Transverse colon (tissue), 4 donors: ENCODE data around the gene TLE3. TPM values are rescaled to one million over a fixed set of nuclear protein-coding genes. Genes with fewer than 3 reads are reported as not detected.
A peak's percentile ranks its signal among the peaks of the same experiment; 100 is the strongest.
"Not testable (repeated sequence)": the region's sequence is repeated elsewhere in the genome, so short reads cannot be mapped to it uniquely, and the experiment has no call there.

Source experiments
- DNase-seq: peaks from one replicate; pipeline ENCODE4 v3.0.0-alpha.2; 2019
- H3K27ac ChIP-seq, 4 donors: fragments of 200-600 bp; sonication (generic); 2 replicates each; pipeline ENCODE4 v1.5.1; 2016 to 2018; ENCODE audit warnings: inconsistent platforms in 4 of 4
- H3K27me3 ChIP-seq: fragments of 200-600 bp; sonication (generic); 2 replicates; pipeline ENCODE4 v1.5.1; 2017; ENCODE audit warnings: inconsistent platforms
- H3K36me3 ChIP-seq, 4 donors: fragments of 200-600 bp; sonication (generic); 2 replicates each; pipeline ENCODE4 v1.5.1; 2017 to 2019; ENCODE audit warnings: inconsistent platforms in 4 of 4
- H3K4me1 ChIP-seq, 4 donors: fragments of 200-600 bp; sonication (generic); 2 replicates each; pipeline ENCODE4 v1.5.1; 2017 to 2020; ENCODE audit warnings: inconsistent platforms in 4 of 4
- H3K4me3 ChIP-seq, 4 donors: fragments of 200-600 bp; sonication (generic); 1 replicate in 1 of 4; 2 replicates in 3 of 4; pipeline versions ENCODE4 v1.5.1 to v1.6.1; 2017 to 2019; ENCODE audit warnings: inconsistent platforms in 4 of 4
- H3K9me3 ChIP-seq, 2 donors: fragments of 200-600 bp; sonication (generic); 2 replicates each; pipeline ENCODE4 v1.5.1; 2017 to 2019; ENCODE audit warnings: inconsistent platforms in 2 of 2
- CTCF ChIP-seq, 5 experiments: fragments of 200-600 bp in 3 of 5; fragments of 450-650 bp in 2 of 5; sonication (generic) in 3 of 5; IDR thresholded peaks; 1 replicate in 2 of 5; 2 replicates in 3 of 5; pipeline ENCODE4 v1.5.1; 2016 to 2017; ENCODE audit warnings: antibody characterized with exemption in 5 of 5, inconsistent platforms in 3 of 5, mild to moderate bottlenecking in 2 of 5, moderate library complexity in 1 of 5
- EP300 ChIP-seq: sonication (generic); formaldehyde crosslinking; IDR thresholded peaks from one replicate; pipeline ENCODE4 v1.6.1; 2017; ENCODE audit warnings: antibody characterized with exemption, low read depth
- POLR2A ChIP-seq: fragments of 450-650 bp; IDR thresholded peaks from one replicate; pipeline ENCODE4 v1.6.1; 2016; ENCODE audit warnings: antibody characterized with exemption, mild to moderate bottlenecking, moderate library complexity
- POLR2AphosphoS5 ChIP-seq, 3 donors: sonication (generic); formaldehyde crosslinking; IDR thresholded peaks; one replicate each; pipeline ENCODE4 v1.6.1; 2016; ENCODE audit warnings: antibody characterized with exemption in 3 of 3
- WGBS, 2 donors: methylation state at CpG; one replicate each; pipeline ENCODE4 v1.1.5; 2018; ENCODE audit warnings: low coverage in 1 of 2; 5-methylcytosine and 5-hydroxymethylcytosine counted together
- in situ Hi-C, 4 donors: fragments of 200-750 bp; cut with MboI; loops; one replicate each; pipeline versions ENCODE4 v1.15.0 to v1.15.1; 2017; ENCODE audit warnings: low sequenced_read_pairs in 3 of 4, low pct_ligation_motif_present in 1 of 4, low pct_unique_long_range_greater_than_20kb in 1 of 4
- intact Hi-C: fragments of 100-400 bp; cut with DNase I; formaldehyde crosslinking; loops from one replicate; pipeline ENCODE4 v1.15.1; 2023; ENCODE audit warnings: low total_unique reads
- total RNA-seq, 4 donors: library from RNA; depleted of rRNA; stranded (reverse); fragments of >200 nt; gene quantifications; one replicate each; pipeline ENCODE4 v1.1.0, GENCODE V29; 2016

Gene TLE3
- total RNA-seq, 4 donors from 2014 or later, result 49.8 to 223 (median 114) TPM

GRCh38 chr15:70140543-70141375, 43.0 kb upstream of the TLE3 start:
- 30% methylated on average over 3 to 12 of the region's 12 CpGs for WGBS, 2 donors
- TF ChIP-seq EP300 (no peak), POLR2AphosphoS5 (IDR thresholded peaks at IDR 0.05) (no peak), POLR2A (no peak), CTCF (IDR thresholded peaks at IDR 0.05) (no peak)
- H3K27me3 ChIP-seq, result no peaks in the 10 kb centered on the region
- intact Hi-C loops, result no loop called here
- peaks cover 5 to 23% (median 14%) of the 10 kb centered on the region in 4 donors for H3K4me1 ChIP-seq
- H3K4me3 ChIP-seq, result peak overlapping the region in 1 of 4 donors; percentile 20
- H3K36me3 ChIP-seq, result no peaks in the 10 kb centered on the region
- H3K9me3 ChIP-seq, result no peaks in the 10 kb centered on the region
- DNase-seq, result no peak
- no peak overlapping the region for H3K27ac ChIP-seq
- in situ Hi-C loops, result no loop called here

- in situ Hi-C loops, result no loop called here
- H3K27ac ChIP-seq, result no peak overlapping the region
Observed at GRCh38 chr15:70140025-70140542, 42.4 kb upstream of the TLE3 start.

GRCh38 chr15:70137967-70138366, 40.2 kb upstream of the TLE3 start:
- TF ChIP-seq POLR2A (no peak), POLR2AphosphoS5 (IDR thresholded peaks at IDR 0.05) (no peak), CTCF (IDR thresholded peaks at IDR 0.05) (no peak), EP300 (no peak)
- Histone ChIP-seq H3K9me3 (no peaks in the 10 kb centered on the region), H3K27ac (no peak overlapping the region), H3K4me3 (no peak overlapping the region), H3K27me3 (no peaks in the 10 kb centered on the region), H3K4me1 (peaks cover 5 to 22% (median 18%) of the 10 kb centered on the region in 4 donors), H3K36me3 (no peaks in the 10 kb centered on the region)
- in situ Hi-C loops (no loop called here), intact Hi-C loops (no loop called here)
- WGBS, 2 donors, result 93 to 100% methylated on average over 1 to 4 of the region's 4 CpGs
- no peak for DNase-seq

More at GRCh38 chr15:70140025-70140542, 42.4 kb upstream of the TLE3 start:
- H3K9me3 ChIP-seq, result no peaks in the 10 kb centered on the region
- no peaks in the 10 kb centered on the region for H3K36me3 ChIP-seq
- DNase-seq, result no peak
- intact Hi-C loops, result no loop called here
- 88% methylated on average over 5 of the region's 5 CpGs; no CpG with 5 or more reads in 1 of the 2 donors for WGBS, 2 donors
- H3K4me1 ChIP-seq, result peaks cover 5 to 23% (median 14%) of the 10 kb centered on the region in 4 donors
- H3K4me3 ChIP-seq, result no peak overlapping the region
- TF ChIP-seq POLR2A (no peak), POLR2AphosphoS5 (IDR thresholded peaks at IDR 0.05) (no peak), EP300 (no peak), CTCF (IDR thresholded peaks at IDR 0.05) (no peak)
- H3K27me3 ChIP-seq, result no peaks in the 10 kb centered on the region

GRCh38 chr15:70137021-70137420, 39.3 kb upstream of the TLE3 start:
- in situ Hi-C loops, H3K4me3 ChIP-seq, H3K36me3 ChIP-seq, DNase-seq, H3K27me3 ChIP-seq, H3K9me3 ChIP-seq, intact Hi-C loops, H3K27ac ChIP-seq: not testable (repeated sequence)
- WGBS, 2 donors, result 76% methylated on average over 1 of the region's 1 CpG; no CpG with 5 or more reads in 1 of the 2 donors
- peaks cover 5 to 19% (median 18%) of the 10 kb centered on the region in 4 donors for H3K4me1 ChIP-seq
